HG03378 (cell line): ENCODE results near the gene RNF222.
"Not testable (repeated sequence)": the region's sequence is repeated elsewhere in the genome, so short reads cannot be mapped to it uniquely, and the experiment has no call there.

Experiments
- ATAC-seq: cut with Tn5 transposase; IDR thresholded peaks from one replicate; pipeline ENCODE4 v1.9.1; 2021; ENCODE audit warnings: mild to moderate bottlenecking, moderate library complexity; ENCODE audit not compliant: unreplicated experiment

RNF222 gene

GRCh38 chr17:8347001-8347400, 50.6 kb downstream of the RNF222 start:
- not testable (repeated sequence) for ATAC-seq

DNA sequence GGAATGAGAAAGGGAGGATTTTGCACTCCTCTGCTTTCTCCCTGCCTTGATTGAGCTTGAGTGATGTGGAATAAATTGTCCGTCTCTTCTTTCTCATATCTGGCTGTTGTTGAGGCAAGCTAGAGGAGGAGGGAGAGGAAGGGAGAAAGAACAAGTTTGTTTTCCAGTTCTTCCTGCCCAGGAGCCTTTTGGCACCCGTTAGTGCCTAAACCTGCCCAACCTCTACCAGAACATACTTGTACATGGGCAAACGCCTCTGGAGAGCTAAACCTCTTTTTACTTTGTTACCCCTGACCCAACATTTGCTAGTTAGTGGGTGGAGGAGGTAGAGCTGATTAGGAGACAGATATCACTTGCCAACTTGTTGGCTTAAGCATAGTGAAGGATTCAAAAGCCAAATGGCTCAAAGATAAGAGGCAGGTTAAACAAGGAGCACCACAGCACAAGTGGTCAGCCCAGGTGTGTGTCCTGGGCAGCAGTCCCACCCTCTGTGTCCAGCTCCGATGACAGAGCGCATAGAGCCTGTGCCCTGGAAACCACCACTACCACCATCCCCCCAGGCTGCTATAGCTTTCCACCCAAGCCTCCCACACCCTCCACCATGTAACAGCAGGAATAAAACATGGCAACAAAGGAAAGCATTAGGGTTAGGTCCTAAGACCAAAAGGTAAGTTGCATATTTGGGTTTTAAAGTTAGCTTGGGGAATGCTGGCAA, 51.5 kb downstream of the RNF222 start:
- no peak for ATAC-seq

DNA sequence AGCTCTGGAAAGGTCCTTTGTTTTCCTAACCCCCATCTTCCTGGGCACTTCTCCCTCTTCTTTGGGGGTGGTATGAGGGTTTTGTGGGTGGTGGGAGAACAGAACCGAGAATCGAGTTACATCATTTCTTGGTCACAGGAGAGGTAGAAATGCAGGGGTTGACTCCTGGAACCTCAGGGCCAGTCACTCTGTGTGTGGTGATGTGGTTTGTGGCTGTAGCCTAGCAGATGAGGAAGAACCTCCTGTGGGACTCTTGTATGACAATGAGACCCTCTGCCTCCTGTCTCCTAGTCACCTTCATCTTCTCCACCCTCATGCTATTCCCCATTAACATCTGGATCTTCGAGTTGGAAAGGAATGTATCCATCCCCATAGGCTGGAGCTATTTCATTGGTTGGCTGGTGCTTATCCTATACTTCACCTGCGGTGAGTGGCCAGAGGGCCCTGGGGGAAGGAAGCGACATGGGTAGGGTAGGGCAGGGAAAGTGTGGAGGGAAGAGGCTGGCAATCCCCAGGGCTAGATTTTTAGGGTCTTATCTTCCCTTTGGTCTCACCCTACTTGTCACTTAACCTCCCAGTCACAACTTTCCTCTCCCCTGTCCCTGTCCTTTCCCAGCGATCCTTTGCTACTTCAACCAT, 52.5 kb downstream of the RNF222 start:
- ATAC-seq = no peak

DNA sequence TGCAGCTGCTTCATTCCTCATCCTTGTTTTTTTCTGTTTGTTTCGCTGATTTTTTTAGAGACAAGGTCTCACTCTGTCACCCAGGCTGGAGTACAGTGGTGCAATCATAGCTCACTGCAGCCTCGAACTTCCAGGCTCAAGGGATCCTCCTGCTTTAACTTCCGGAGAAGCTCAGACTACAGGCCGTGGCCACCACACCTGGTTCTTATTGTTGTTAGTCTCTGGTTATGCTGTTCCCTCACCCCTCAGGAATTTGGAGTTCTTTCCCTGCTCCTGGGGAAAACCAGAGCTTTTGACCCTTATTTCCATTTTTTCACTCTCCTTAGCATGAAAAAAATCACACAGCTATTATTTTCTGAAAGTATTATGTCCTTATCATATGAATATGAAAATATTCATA, 56.2 kb downstream of the RNF222 start:
- ATAC-seq = no peak
